ENCODE data around the gene SCFD2. TPM values are rescaled to one million over a fixed set of nuclear protein-coding genes. Genes with fewer than 3 reads are reported as not detected.

Gene SCFD2
- total RNA-seq, 2 experiments from 2014 or later, result 18.8 to 19.9 TPM

GRCh38 chr4:52968691-52969090 is 397.2 kb downstream of the SCFD2 start:
- Mint-ChIP-seq H3K27me3 (no peaks in the 10 kb centered on the region), H3K27ac (no peak overlapping the region), H3K4me3 (no peak overlapping the region), H3K4me1 (ENCODE audit: low read depth) (no peaks in the 10 kb centered on the region), H3K9me3 (peaks cover 3% of the 10 kb centered on the region), H3K36me3 (peaks cover 10% of the 10 kb centered on the region)
- intact Hi-C loops (cut with micrococcal nuclease), result no loop called here
- ChIA-PET CTCF (no interaction called here), POLR2A (no interaction called here)
- no peak for DNase-seq

GRCh38 chr4:52968241-52968640 is 397.6 kb downstream of the SCFD2 start:
- DNase-seq, result no peak
- POLR2A ChIA-PET, result no interaction called here

GRCh38 chr4:52966781-52967180 is 399.1 kb downstream of the SCFD2 start:
- Mint-ChIP-seq H3K9me3 (peaks cover 3% of the 10 kb centered on the region), H3K27me3 (no peaks in the 10 kb centered on the region), H3K36me3 (peaks cover 10% of the 10 kb centered on the region), H3K4me3 (no peak overlapping the region), H3K27ac (no peak overlapping the region), H3K4me1 (ENCODE audit: low read depth) (no peaks in the 10 kb centered on the region)
- DNase-seq, result no peak
- POLR2A ChIA-PET, result no interaction called here
- CTCF ChIA-PET, result interaction anchor here (1.4 kb wide), 1 partner anchor 17 kb away, joined by 3 read pairs; no protein-coding TSS in a partner anchor
- intact Hi-C loops (cut with micrococcal nuclease), result no loop called here

More at GRCh38 chr4:52968241-52968640, 397.6 kb downstream of the SCFD2 start:
- CTCF ChIA-PET, result no interaction called here
- H3K36me3 Mint-ChIP-seq, result peaks cover 10% of the 10 kb centered on the region
- H3K27me3 Mint-ChIP-seq, result no peaks in the 10 kb centered on the region
- H3K9me3 Mint-ChIP-seq, result peaks cover 3% of the 10 kb centered on the region
- H3K27ac Mint-ChIP-seq, result no peak overlapping the region
- no peaks in the 10 kb centered on the region for H3K4me1 Mint-ChIP-seq (ENCODE audit: low read depth)
- intact Hi-C loops (cut with micrococcal nuclease), result no loop called here
- H3K4me3 Mint-ChIP-seq, result no peak overlapping the region

GRCh38 chr4:52966172-52966571 is 399.7 kb downstream of the SCFD2 start:
- no peak overlapping the region for H3K27ac Mint-ChIP-seq
- H3K36me3 Mint-ChIP-seq, result peaks cover 9% of the 10 kb centered on the region
- ChIA-PET POLR2A (no interaction called here), CTCF (interaction anchor here (1.4 kb wide), 1 partner anchor 17 kb away, joined by 3 read pairs; no protein-coding TSS in a partner anchor)
- intact Hi-C loops (cut with micrococcal nuclease), result no loop called here
- H3K27me3 Mint-ChIP-seq, result no peaks in the 10 kb centered on the region
- no peak for DNase-seq
- H3K4me3 Mint-ChIP-seq, result no peak overlapping the region
- H3K9me3 Mint-ChIP-seq, result peaks cover 2% of the 10 kb centered on the region
- H3K4me1 Mint-ChIP-seq (ENCODE audit: low read depth), result no peaks in the 10 kb centered on the region

GRCh38 chr4:52964561-52965101 is 401.2 kb downstream of the SCFD2 start:
- Mint-ChIP-seq H3K4me3 (no peak overlapping the region), H3K36me3 (peaks cover 3% of the 10 kb centered on the region), H3K4me1 (ENCODE audit: low read depth) (no peaks in the 10 kb centered on the region), H3K9me3 (no peaks in the 10 kb centered on the region), H3K27ac (no peak overlapping the region), H3K27me3 (no peaks in the 10 kb centered on the region)
- intact Hi-C loops (cut with micrococcal nuclease), result no loop called here
- DNase-seq, result no peak
- POLR2A ChIA-PET, result no interaction called here
- CTCF ChIA-PET, result no interaction called here

GRCh38 chr4:52964011-52964410 is 401.9 kb downstream of the SCFD2 start:
- DNase-seq, result no peak
- POLR2A ChIA-PET, result no interaction called here
- CTCF ChIA-PET, result no interaction called here
- intact Hi-C loops (cut with micrococcal nuclease), result no loop called here
- no peaks in the 10 kb centered on the region for H3K4me1 Mint-ChIP-seq (ENCODE audit: low read depth)
- H3K9me3 Mint-ChIP-seq, result no peaks in the 10 kb centered on the region
- no peak overlapping the region for H3K4me3 Mint-ChIP-seq
- peaks cover 2% of the 10 kb centered on the region for H3K36me3 Mint-ChIP-seq
- no peaks in the 10 kb centered on the region for H3K27me3 Mint-ChIP-seq
- no peak overlapping the region for H3K27ac Mint-ChIP-seq

GRCh38 chr4:52962721-52963120 is 403.1 kb downstream of the SCFD2 start:
- Mint-ChIP-seq H3K9me3 (no peaks in the 10 kb centered on the region), H3K36me3 (peaks cover 2% of the 10 kb centered on the region), H3K27me3 (no peaks in the 10 kb centered on the region), H3K27ac (no peak overlapping the region), H3K4me1 (ENCODE audit: low read depth) (no peaks in the 10 kb centered on the region), H3K4me3 (no peak overlapping the region)
- ChIA-PET POLR2A (no interaction called here), CTCF (interaction anchor here (0.5 kb wide), 1 partner anchor 199 kb away, joined by 4 read pairs; no protein-coding TSS in a partner anchor)
- intact Hi-C loops (cut with micrococcal nuclease), result no loop called here
- no peak for DNase-seq

- Mint-ChIP-seq H3K4me1 (ENCODE audit: low read depth) (no peaks in the 10 kb centered on the region), H3K4me3 (no peak overlapping the region), H3K36me3 (peaks cover 2% of the 10 kb centered on the region), H3K27me3 (no peaks in the 10 kb centered on the region), H3K27ac (no peak overlapping the region), H3K9me3 (no peaks in the 10 kb centered on the region)
- ChIA-PET CTCF (no interaction called here), POLR2A (no interaction called here)
- no peak for DNase-seq
- intact Hi-C loops (cut with micrococcal nuclease), result no loop called here
Measured at GRCh38 chr4:52961666-52962412, 404.0 kb downstream of the SCFD2 start.

- Mint-ChIP-seq H3K27me3 (no peaks in the 10 kb centered on the region), H3K27ac (no peak overlapping the region), H3K9me3 (no peaks in the 10 kb centered on the region), H3K36me3 (no peaks in the 10 kb centered on the region), H3K4me1 (ENCODE audit: low read depth) (no peaks in the 10 kb centered on the region), H3K4me3 (no peak overlapping the region)
- no peak for DNase-seq
- ChIA-PET CTCF (no interaction called here), POLR2A (no interaction called here)
- intact Hi-C loops (cut with micrococcal nuclease), result loop anchor here (10.0 kb wide), 1 partner anchor 65 kb away; no protein-coding TSS in a partner anchor
Measured at GRCh38 chr4:52959541-52959940, 406.3 kb downstream of the SCFD2 start.

- intact Hi-C loops (cut with micrococcal nuclease), result loop anchor here (10.0 kb wide), 1 partner anchor 63 kb away; no protein-coding TSS in a partner anchor
- CTCF ChIA-PET, result no interaction called here
- no peak overlapping the region for H3K27ac Mint-ChIP-seq
- H3K27me3 Mint-ChIP-seq, result no peaks in the 10 kb centered on the region
- H3K9me3 Mint-ChIP-seq, result no peaks in the 10 kb centered on the region
- POLR2A ChIA-PET, result no interaction called here
- DNase-seq, result no peak
- no peak overlapping the region for H3K4me3 Mint-ChIP-seq
- H3K4me1 Mint-ChIP-seq (ENCODE audit: low read depth), result no peaks in the 10 kb centered on the region
- no peaks in the 10 kb centered on the region for H3K36me3 Mint-ChIP-seq
Measured at GRCh38 chr4:52957835-52958631, 407.8 kb downstream of the SCFD2 start.

- POLR2A ChIA-PET, result no interaction called here
- H3K9me3 Mint-ChIP-seq, result no peaks in the 10 kb centered on the region
- no peak overlapping the region for H3K27ac Mint-ChIP-seq
- no peaks in the 10 kb centered on the region for H3K36me3 Mint-ChIP-seq
- intact Hi-C loops (cut with micrococcal nuclease), result loop anchor here (10.0 kb wide), 1 partner anchor 62 kb away; no protein-coding TSS in a partner anchor
- no peaks in the 10 kb centered on the region for H3K27me3 Mint-ChIP-seq
- no peaks in the 10 kb centered on the region for H3K4me1 Mint-ChIP-seq (ENCODE audit: low read depth)
- H3K4me3 Mint-ChIP-seq, result no peak overlapping the region
- DNase-seq, result no peak
- CTCF ChIA-PET, result no interaction called here
Measured at GRCh38 chr4:52957220-52957686, 408.6 kb downstream of the SCFD2 start.

- no peak for DNase-seq
- POLR2A ChIA-PET, result no interaction called here
- no peaks in the 10 kb centered on the region for H3K9me3 Mint-ChIP-seq
- CTCF ChIA-PET, result interaction anchor here (1.2 kb wide), 1 partner anchor 11 kb away, joined by 3 read pairs; no protein-coding TSS in a partner anchor
- no peaks in the 10 kb centered on the region for H3K36me3 Mint-ChIP-seq
- no peak overlapping the region for H3K27ac Mint-ChIP-seq
- intact Hi-C loops (cut with micrococcal nuclease), result loop anchor here (10.0 kb wide), 1 partner anchor 62 kb away; no protein-coding TSS in a partner anchor
- no peaks in the 10 kb centered on the region for H3K4me1 Mint-ChIP-seq (ENCODE audit: low read depth)
- H3K4me3 Mint-ChIP-seq, result no peak overlapping the region
- no peaks in the 10 kb centered on the region for H3K27me3 Mint-ChIP-seq
Measured at GRCh38 chr4:52956691-52957090, 409.2 kb downstream of the SCFD2 start.
